B cell (primary cell): Measurements from ENCODE around the gene SMC2. TPM values are rescaled to one million over a fixed set of nuclear protein-coding genes. Genes with fewer than 3 reads are reported as not detected.
A peak's percentile ranks its signal among the peaks of the same experiment; 100 is the strongest.

Experiments used
- ATAC-seq: fragments of 200-7000 bp; cut with Tn5 transposase; one replicate; pipeline ENCODE4 v1.10.0; 2021; ENCODE audit warnings: low read depth, mild to moderate bottlenecking, moderate number of reproducible peaks, moderate library complexity
- CTCF ChIA-PET: fragments of 350-600 bp; sonication (Branson Sonifier 250); formaldehyde crosslinking; loops from one replicate; lab custom pipeline; 2021; ENCODE audit warnings: antibody characterized with exemption, inconsistent platforms; lab: Charles Lee
- POLR2A ChIA-PET: fragments of 350-600 bp; sonication (Branson Sonifier 250); formaldehyde crosslinking; loops from one replicate; lab custom pipeline; 2021; ENCODE audit warnings: antibody characterized with exemption; lab: Charles Lee
- DNase-seq: peaks from one replicate; pipeline ENCODE4 v3.0.0; 2013
- H2AFZ ChIP-seq: 2 replicates; pipeline ENCODE4 v1.6.1; 2012; ENCODE audit warnings: mild to moderate bottlenecking, low read depth, low read length; ENCODE audit not compliant: insufficient read depth, poor library complexity, severe bottlenecking
- H3K27ac ChIP-seq, 2 donors: 1 replicate in 1 of 2; 2 replicates in 1 of 2; pipeline ENCODE4 v1.5.1; 2012 to 2013; ENCODE audit warnings: low read length in 2 of 2, mild to moderate bottlenecking in 2 of 2, moderate library complexity in 1 of 2
- H3K27me3 ChIP-seq, 4 experiments: fragments of 200-600 bp in 1 of 4; sonication (generic) in 1 of 4; replicated peaks in 1 of 4; 1 replicate in 2 of 4; 2 replicates in 2 of 4; pipeline versions ENCODE4 v1.6.1 to v1.7.0; 2013 to 2016; ENCODE audit warnings: low read length in 3 of 4, mild to moderate bottlenecking in 2 of 4, mixed read lengths in 1 of 4, moderate library complexity in 1 of 4; ENCODE audit not compliant: insufficient read depth in 4 of 4, control insufficient read depth in 3 of 4; ENCODE audit errors: control extremely low read depth in 1 of 4
- H3K36me3 ChIP-seq, 2 experiments: replicated peaks in 1 of 2; 1 replicate in 1 of 2; 2 replicates in 1 of 2; pipeline versions ENCODE4 v1.6.1 to v1.7.1; 2013; ENCODE audit warnings: low read length in 1 of 2; ENCODE audit not compliant: insufficient read depth in 2 of 2, control insufficient read depth in 1 of 2; ENCODE audit errors: control extremely low read depth in 1 of 2, extremely low read depth in 1 of 2
- H3K4me1 ChIP-seq, 2 donors: fragments of 200-600 bp in 1 of 2; sonication (generic) in 1 of 2; 1 replicate in 1 of 2; 2 replicates in 1 of 2; pipeline versions ENCODE4 v1.5.1 to v1.6.1; 2013 to 2017; ENCODE audit warnings: low read length in 2 of 2; ENCODE audit not compliant: control insufficient read depth in 2 of 2, insufficient read depth in 2 of 2
- H3K4me2 ChIP-seq: replicated peaks from 2 replicates; pipeline ENCODE3; 2012; ENCODE audit warnings: mild to moderate bottlenecking, low read depth, low read length; ENCODE audit not compliant: poor library complexity, severe bottlenecking
- H3K4me3 ChIP-seq, 5 experiments: fragments of 200-600 bp in 1 of 5; sonication (generic) in 1 of 5; 1 replicate in 3 of 5; 2 replicates in 2 of 5; pipeline versions ENCODE4 v1.5.1 to v1.7.0; 2011 to 2016; ENCODE audit warnings: low read length in 4 of 5, mild to moderate bottlenecking in 4 of 5, low read depth in 2 of 5, control low read depth in 1 of 5, moderate library complexity in 1 of 5; ENCODE audit not compliant: insufficient read depth in 1 of 5; ENCODE audit errors: control extremely low read depth in 1 of 5, extremely low read depth in 1 of 5
- H3K79me2 ChIP-seq: fragments of 200-600 bp; sonication (generic); one replicate; pipeline ENCODE4 v1.6.0; 2016; ENCODE audit warnings: low read length; ENCODE audit not compliant: control insufficient read depth, insufficient read depth
- H3K9ac ChIP-seq: fragments of 200-600 bp; sonication (generic); 2 replicates; pipeline ENCODE4 v1.6.1; 2017; ENCODE audit warnings: mild to moderate bottlenecking, low read length, moderate library complexity
- H3K9me3 ChIP-seq, 3 donors: one replicate each; pipeline versions ENCODE4 v1.6.1 to v1.7.1; 2013; ENCODE audit warnings: low read length in 2 of 3; ENCODE audit not compliant: control insufficient read depth in 2 of 3, insufficient read depth in 1 of 3; ENCODE audit errors: control extremely low read depth in 1 of 3
- H4K20me1 ChIP-seq: 2 replicates; pipeline ENCODE4 v1.6.0; 2012; ENCODE audit warnings: mild to moderate bottlenecking, low read length; ENCODE audit not compliant: insufficient read depth, control insufficient read depth, poor library complexity, severe bottlenecking
- H3K27ac Mint-ChIP-seq: one replicate; pipeline ENCODE4 v1.8.0; 2021; ENCODE audit warnings: mixed read lengths
- H3K27me3 Mint-ChIP-seq: one replicate; pipeline ENCODE4 v1.8.0; 2021; ENCODE audit warnings: mixed read lengths
- H3K4me1 Mint-ChIP-seq: one replicate; pipeline ENCODE4 v1.8.0; 2021; ENCODE audit warnings: mixed read lengths
- H3K4me3 Mint-ChIP-seq: one replicate; pipeline ENCODE4 v1.8.0; 2021; ENCODE audit warnings: mixed read lengths
- H3K9me3 Mint-ChIP-seq: one replicate; pipeline ENCODE4 v1.8.0; 2022; ENCODE audit warnings: mixed read lengths; ENCODE audit not compliant: insufficient read depth
- EZH2 ChIP-seq: IDR thresholded peaks from 2 replicates; pipeline ENCODE4 v1.6.1; 2012; ENCODE audit warnings: borderline replicate concordance, low read depth, mild to moderate bottlenecking, moderate library complexity, low read length; ENCODE audit not compliant: insufficient read depth, poor library complexity, severe bottlenecking
- WGBS: methylation state at CpG from one replicate; pipeline ENCODE4 v1.1.5; 2013; ENCODE audit warnings: missing lambda C conversion rate; ENCODE audit not compliant: insufficient coverage; 5-methylcytosine and 5-hydroxymethylcytosine counted together
- intact Hi-C: fragments of 100-400 bp; cut with micrococcal nuclease; formaldehyde crosslinking; loops from one replicate; pipeline ENCODE4 v1.10.0; 2022
- polyA plus RNA-seq: library from polyadenylated mRNA; depleted of rRNA; stranded (reverse); fragments of >200 nt; gene quantifications from 2 replicates; pipeline ENCODE4 v1.2.3, GENCODE V29; 2012
- total RNA-seq, 2 donors: library from RNA; stranded (reverse); fragments of 120-200 nt in 1 of 2; gene quantifications; 1 replicate in 1 of 2; 2 replicates in 1 of 2; pipeline versions ENCODE4 v1.2.3 to v1.2.4, GENCODE V29; 2013 to 2022
- TF ChIP-seq, protein P1 (sequence below): fragments of 200-600 bp; IDR thresholded peaks from one replicate; pipeline ENCODE4 v1.8.0; 2022; ENCODE audit warnings: antibody characterized with exemption, mild to moderate bottlenecking

The SMC2 gene
- total and polyA plus RNA-seq, 2 donors (not counting 1 experiment from before 2014, with no cell fraction given): 1.6 to 10.6 TPM

DNA sequence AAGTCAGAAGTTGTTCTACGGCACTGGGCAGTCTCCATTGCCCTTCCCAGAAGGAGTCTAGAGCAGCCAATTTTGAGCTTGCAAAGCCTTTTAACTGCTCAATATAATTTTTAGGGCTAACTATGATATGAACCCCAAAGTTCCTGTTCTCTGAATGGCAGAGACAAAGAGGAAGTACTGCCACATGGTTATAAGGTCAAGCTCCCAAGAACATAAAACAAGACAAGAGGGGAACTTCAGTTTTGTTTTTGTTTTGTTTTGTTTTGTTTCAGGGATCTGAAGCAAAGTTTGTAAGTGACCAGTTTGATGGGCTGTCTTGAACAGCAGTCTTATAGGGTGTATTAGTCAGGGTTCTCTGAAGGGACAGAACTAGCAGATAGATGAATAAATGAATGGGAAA is 11.9 kb upstream of the SMC2 start:
- H3K4me3 ChIP-seq: no peak overlapping the region
- Mint-ChIP-seq H3K4me1 (peaks cover 6% of the 10 kb centered on the region), H3K9me3 (no peaks in the 10 kb centered on the region), H3K27me3 (peaks cover 28% of the 10 kb centered on the region), H3K27ac (no peak overlapping the region), H3K4me3 (no peak overlapping the region)
- H4K20me1 ChIP-seq: no peaks in the 10 kb centered on the region
- H3K4me1 ChIP-seq: no peaks in the 10 kb centered on the region
- DNase-seq (no peak), ATAC-seq (no peak)
- ChIA-PET POLR2A (no interaction called here), CTCF (no interaction called here)
- peak overlapping the region; percentile 31 for H2AFZ ChIP-seq
- H3K79me2 ChIP-seq: no peaks in the 10 kb centered on the region
- WGBS: no CpG with 5 or more reads among the region's 1 CpG
- H3K9me3 ChIP-seq: peaks cover 3 to 16% (median 4%) of the 10 kb centered on the region in 3 donors
- TF ChIP-seq EZH2: no peak
- TF ChIP-seq, protein P1, sequence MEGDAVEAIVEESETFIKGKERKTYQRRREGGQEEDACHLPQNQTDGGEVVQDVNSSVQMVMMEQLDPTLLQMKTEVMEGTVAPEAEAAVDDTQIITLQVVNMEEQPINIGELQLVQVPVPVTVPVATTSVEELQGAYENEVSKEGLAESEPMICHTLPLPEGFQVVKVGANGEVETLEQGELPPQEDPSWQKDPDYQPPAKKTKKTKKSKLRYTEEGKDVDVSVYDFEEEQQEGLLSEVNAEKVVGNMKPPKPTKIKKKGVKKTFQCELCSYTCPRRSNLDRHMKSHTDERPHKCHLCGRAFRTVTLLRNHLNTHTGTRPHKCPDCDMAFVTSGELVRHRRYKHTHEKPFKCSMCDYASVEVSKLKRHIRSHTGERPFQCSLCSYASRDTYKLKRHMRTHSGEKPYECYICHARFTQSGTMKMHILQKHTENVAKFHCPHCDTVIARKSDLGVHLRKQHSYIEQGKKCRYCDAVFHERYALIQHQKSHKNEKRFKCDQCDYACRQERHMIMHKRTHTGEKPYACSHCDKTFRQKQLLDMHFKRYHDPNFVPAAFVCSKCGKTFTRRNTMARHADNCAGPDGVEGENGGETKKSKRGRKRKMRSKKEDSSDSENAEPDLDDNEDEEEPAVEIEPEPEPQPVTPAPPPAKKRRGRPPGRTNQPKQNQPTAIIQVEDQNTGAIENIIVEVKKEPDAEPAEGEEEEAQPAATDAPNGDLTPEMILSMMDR: no peak
- H3K27me3 ChIP-seq: peaks cover 0 to 3% (median 1%) of the 10 kb centered on the region in 4 experiments
- no peak overlapping the region for H3K9ac ChIP-seq
- no peak overlapping the region for H3K27ac ChIP-seq
- no peaks in the 10 kb centered on the region for H3K36me3 ChIP-seq
- no peak overlapping the region for H3K4me2 ChIP-seq
- intact Hi-C loops: no loop called here

DNA sequence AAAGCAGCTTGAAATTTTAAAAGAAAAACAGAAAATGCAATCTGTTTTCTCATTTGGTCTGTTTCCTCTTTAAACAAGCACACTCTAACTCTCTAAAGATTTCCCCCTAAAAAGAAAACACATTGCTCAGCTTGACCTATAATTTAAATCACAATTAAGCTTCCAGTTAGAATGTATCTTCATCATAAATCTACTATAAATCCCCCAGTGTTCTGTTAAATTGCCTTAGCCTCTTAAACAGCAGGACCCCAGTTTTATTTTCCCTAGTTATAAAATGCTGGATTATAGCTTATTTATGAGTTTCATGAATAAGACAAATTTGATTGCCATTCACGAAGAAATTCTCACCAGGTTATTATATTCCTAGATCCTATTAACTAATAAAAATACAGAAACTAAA is 8.6 kb upstream of the SMC2 start:
- Histone ChIP-seq H3K79me2 (no peaks in the 10 kb centered on the region), H3K4me3 (no peak overlapping the region), H4K20me1 (no peaks in the 10 kb centered on the region), H3K9me3 (peaks cover 0 to 10% (median 4%) of the 10 kb centered on the region in 3 donors), H3K27ac (no peak overlapping the region), H2AFZ (no peak overlapping the region), H3K4me1 (no peaks in the 10 kb centered on the region), H3K36me3 (no peaks in the 10 kb centered on the region), H3K4me2 (no peak overlapping the region), H3K9ac (no peak overlapping the region), H3K27me3 (peaks cover 0 to 4% (median 2%) of the 10 kb centered on the region in 4 experiments)
- CTCF ChIA-PET: no interaction called here
- Mint-ChIP-seq H3K27ac (no peak overlapping the region), H3K9me3 (no peaks in the 10 kb centered on the region), H3K27me3 (peaks cover 24% of the 10 kb centered on the region), H3K4me3 (no peak overlapping the region), H3K4me1 (peaks cover 6% of the 10 kb centered on the region)
- WGBS: no CpG with 5 or more reads among the region's 1 CpG
- no peak for DNase-seq
- no peak for TF ChIP-seq EZH2
- TF ChIP-seq, protein P1: no peak
- intact Hi-C loops: no loop called here
- ATAC-seq: no peak
- POLR2A ChIA-PET: no interaction called here
